Renal cortex interstitium (tissue), 11 donors: Measurements from ENCODE around the gene DDR1. TPM values are rescaled to one million over a fixed set of nuclear protein-coding genes. Genes with fewer than 3 reads are reported as not detected.
"Not testable (repeated sequence)": the region's sequence is repeated elsewhere in the genome, so short reads cannot be mapped to it uniquely, and the experiment has no call there.

Experiments used
- DNase-seq, 11 donors: peaks; one replicate each; pipeline ENCODE4 v3.0.0-alpha.2; 2013; ENCODE audit warnings: low read depth in 9 of 11, low spot score in 4 of 11; ENCODE audit errors: extremely low read depth in 1 of 11
- polyA plus RNA-seq, 3 donors: library from polyadenylated mRNA; unstranded; fragments of 120-200 nt; gene quantifications; one replicate each; pipeline ENCODE4 v1.2.1, GENCODE V29; 2013; ENCODE audit not compliant: insufficient read length in 3 of 3

The DDR1 gene
- polyA plus RNA-seq, 3 donors = 145 to 195 (median 177) TPM

- DNase-seq = no peak
Measured at GRCh38 chr6:30847421-30847970, 36.8 kb upstream of the DDR1 start.

- no peak for DNase-seq
Measured at GRCh38 chr6:30847971-30848436, 36.3 kb upstream of the DDR1 start.

- DNase-seq = no peak
Measured at GRCh38 chr6:30849903-30850651, 34.2 kb upstream of the DDR1 start.

- not testable (repeated sequence) for DNase-seq
Measured at GRCh38 chr6:30852459-30852858, 31.9 kb upstream of the DDR1 start.

GRCh38 chr6:30854285-30855040, 29.9 kb upstream of the DDR1 start:
- no peak for DNase-seq

GRCh38 chr6:30855429-30856075, 28.8 kb upstream of the DDR1 start:
- DNase-seq = no peak

- DNase-seq = no peak
Measured at GRCh38 chr6:30857112-30857511, 27.2 kb upstream of the DDR1 start.

GRCh38 chr6:30857549-30857948, 26.8 kb upstream of the DDR1 start:
- no peak for DNase-seq

- not testable (repeated sequence) for DNase-seq
Measured at GRCh38 chr6:30859726-30860125, 24.6 kb upstream of the DDR1 start.

GRCh38 chr6:30861257-30862048, 22.9 kb upstream of the DDR1 start:
- no peak for DNase-seq

- DNase-seq = no peak
Measured at GRCh38 chr6:30862156-30862875, 22.0 kb upstream of the DDR1 start.

GRCh38 chr6:30864325-30864724, 20.0 kb upstream of the DDR1 start:
- DNase-seq = no peak

- DNase-seq = not testable (repeated sequence)
Measured at GRCh38 chr6:30869241-30869749, 15.0 kb upstream of the DDR1 start.

- DNase-seq = no peak
Measured at GRCh38 chr6:30870546-30870945, 13.8 kb upstream of the DDR1 start.

- no peak for DNase-seq
Measured at GRCh38 chr6:30871592-30872183, 12.6 kb upstream of the DDR1 start.

GRCh38 chr6:30873137-30873640, 11.1 kb upstream of the DDR1 start:
- DNase-seq = no peak

- not testable (repeated sequence) for DNase-seq
Measured at GRCh38 chr6:30873795-30874194, 10.5 kb upstream of the DDR1 start.
